ENCODE data around the gene UMODL1.

UMODL1 gene, protein sequence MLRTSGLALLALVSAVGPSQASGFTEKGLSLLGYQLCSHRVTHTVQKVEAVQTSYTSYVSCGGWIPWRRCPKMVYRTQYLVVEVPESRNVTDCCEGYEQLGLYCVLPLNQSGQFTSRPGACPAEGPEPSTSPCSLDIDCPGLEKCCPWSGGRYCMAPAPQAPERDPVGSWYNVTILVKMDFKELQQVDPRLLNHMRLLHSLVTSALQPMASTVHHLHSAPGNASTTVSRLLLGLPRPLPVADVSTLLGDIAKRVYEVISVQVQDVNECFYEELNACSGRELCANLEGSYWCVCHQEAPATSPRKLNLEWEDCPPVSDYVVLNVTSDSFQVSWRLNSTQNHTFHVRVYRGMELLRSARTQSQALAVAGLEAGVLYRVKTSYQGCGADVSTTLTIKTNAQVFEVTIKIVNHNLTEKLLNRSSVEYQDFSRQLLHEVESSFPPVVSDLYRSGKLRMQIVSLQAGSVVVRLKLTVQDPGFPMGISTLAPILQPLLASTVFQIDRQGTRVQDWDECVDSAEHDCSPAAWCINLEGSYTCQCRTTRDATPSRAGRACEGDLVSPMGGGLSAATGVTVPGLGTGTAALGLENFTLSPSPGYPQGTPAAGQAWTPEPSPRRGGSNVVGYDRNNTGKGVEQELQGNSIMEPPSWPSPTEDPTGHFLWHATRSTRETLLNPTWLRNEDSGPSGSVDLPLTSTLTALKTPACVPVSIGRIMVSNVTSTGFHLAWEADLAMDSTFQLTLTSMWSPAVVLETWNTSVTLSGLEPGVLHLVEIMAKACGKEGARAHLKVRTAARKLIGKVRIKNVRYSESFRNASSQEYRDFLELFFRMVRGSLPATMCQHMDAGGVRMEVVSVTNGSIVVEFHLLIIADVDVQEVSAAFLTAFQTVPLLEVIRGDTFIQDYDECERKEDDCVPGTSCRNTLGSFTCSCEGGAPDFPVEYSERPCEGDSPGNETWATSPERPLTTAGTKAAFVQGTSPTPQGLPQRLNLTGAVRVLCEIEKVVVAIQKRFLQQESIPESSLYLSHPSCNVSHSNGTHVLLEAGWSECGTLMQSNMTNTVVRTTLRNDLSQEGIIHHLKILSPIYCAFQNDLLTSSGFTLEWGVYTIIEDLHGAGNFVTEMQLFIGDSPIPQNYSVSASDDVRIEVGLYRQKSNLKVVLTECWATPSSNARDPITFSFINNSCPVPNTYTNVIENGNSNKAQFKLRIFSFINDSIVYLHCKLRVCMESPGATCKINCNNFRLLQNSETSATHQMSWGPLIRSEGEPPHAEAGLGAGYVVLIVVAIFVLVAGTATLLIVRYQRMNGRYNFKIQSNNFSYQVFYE

DNA sequence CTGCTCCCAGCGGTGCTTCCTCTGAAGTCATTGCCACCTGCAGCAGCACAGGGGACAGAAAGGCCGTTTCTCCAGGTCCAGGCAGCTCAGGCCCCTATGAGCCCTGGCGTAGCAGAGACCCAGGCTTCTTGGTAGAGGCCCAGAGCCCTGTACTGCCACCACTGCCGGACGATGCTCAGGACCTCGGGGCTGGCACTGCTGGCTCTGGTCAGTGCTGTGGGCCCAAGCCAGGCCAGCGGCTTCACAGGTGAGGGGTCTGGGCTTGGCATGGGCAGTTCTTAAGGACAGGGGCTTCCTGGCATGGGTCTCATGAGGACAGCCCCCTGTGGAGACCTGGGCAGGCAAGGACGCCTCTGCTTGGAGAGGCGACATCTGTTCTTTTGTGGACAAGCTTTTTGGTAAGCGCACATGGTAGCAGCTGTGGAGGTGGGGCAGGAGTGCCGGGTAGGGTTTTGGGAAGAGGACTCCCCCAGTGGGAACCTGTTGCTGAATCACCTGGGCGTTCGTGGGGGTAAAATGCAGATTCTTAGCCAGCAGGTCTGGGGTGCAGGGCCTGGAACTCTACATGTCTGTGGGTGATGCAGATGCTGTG is at the start of gene UMODL1:
Gene UMODL1 (plus strand): TSS at position 172 of the 592 bp plus-strand sequence. CDS start 0 bp downstream, at position 172.
- no peak for DNase-seq (ENCODE audit: low read depth, low spot score)

DNA sequence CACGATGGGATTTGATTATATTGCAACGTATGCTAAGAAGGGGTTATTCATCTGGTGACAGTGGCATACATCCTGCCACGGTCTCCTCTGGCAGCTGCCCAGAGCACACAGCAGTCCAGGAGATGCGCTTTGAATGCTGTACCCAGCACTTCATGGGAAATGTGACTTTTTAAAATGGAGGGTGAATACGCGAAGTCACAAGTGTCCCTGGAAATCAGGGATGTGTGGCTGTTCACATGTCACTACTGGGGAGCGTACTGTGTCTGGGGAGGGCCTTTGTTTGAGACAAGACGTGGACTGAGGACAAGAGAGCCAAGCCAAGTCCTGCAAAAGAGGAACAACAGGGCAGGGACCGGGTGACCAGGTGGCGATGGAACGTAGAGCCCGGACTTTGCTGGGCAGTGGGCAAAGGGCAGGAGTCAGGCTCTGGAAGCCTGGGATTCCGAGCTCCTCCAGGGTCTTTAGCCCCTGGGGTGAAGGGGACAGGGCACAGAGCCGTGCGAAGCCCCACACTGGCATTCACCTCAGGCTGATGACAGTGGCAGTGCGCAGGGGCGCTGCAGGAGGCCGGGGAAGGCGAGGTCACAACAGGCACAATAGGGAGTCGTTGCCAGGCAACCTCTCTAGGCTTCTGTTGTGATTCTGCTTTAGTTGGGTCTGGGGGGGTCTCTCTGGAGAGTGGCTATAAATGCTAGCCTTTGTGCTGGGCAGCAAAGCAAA is 49.6 kb upstream of the UMODL1 start:
- no peak for DNase-seq (ENCODE audit: low read depth, low spot score)

DNA sequence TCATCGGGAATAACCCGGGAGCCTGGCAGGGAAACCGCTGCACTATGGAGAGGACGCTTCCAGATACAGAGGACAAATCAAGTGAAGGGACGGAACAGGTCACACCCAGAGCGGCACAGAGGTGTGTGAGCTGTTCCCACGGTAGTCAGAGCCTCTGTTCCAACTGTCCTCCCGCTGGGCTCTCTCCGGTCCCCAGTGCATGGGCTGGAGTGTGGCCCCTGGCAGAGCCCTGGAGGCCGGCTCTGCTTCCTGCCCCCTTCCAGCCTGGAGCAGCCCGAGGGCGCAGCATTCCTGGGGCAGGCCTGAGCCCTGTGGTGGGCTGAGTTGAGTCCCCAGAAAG is 49.1 kb upstream of the UMODL1 start:
- no peak for DNase-seq (ENCODE audit: low read depth, low spot score)

DNA sequence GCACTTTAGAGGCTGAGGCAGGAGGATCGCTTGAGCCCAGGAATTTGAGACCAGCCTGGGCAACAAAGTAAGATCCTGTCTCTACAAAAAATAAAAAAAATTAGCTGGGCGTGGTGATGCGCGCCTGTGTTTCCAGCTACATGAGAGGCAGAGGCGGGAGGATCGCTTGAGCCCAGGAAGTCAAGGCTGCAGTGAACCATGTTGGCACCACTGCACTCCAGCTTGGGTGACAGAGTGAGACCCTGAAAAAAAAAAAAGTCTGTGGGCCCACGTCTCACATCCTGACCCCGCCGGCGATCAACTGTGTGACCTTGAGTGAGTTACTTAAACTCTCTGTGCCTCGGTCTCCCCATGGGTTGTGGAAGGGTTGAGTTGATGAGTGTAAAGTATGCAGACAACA is 48.2 kb upstream of the UMODL1 start:
- no peak for DNase-seq (ENCODE audit: low read depth, low spot score)

DNA sequence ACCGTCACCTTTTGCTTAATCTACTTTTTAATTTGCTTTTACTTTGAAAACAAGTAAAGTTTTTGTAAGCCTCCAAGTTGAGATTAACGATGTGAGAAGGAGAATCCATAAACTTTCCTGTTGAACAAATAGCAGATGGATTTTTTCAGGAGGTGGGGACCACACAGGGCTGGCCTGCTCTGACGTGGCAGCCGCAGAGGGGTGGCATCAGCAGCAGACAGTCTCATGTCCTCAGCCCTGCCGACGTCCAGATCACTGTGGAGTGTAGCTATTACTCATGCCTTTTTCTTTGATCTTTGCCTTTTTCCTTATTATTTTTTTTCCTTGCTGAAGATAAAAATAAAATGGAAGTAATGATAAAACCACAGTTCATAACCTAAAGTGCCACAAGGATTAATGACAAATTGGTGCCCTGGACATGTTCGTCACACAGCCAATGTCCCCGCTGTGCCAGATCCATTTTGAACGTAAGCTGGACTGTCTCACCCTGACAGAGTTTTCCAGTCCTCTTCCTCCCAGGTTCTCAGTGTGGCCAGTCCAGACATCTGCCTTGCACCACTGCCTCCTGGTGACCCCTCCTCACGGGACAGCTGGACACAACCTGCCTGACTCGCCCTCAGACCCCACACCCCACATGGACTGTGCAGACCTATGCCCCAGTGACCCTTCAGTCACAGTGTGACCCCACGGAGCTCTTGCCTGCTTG is 45.6 kb upstream of the UMODL1 start:
- DNase-seq (ENCODE audit: low read depth, low spot score) = no peak

DNA sequence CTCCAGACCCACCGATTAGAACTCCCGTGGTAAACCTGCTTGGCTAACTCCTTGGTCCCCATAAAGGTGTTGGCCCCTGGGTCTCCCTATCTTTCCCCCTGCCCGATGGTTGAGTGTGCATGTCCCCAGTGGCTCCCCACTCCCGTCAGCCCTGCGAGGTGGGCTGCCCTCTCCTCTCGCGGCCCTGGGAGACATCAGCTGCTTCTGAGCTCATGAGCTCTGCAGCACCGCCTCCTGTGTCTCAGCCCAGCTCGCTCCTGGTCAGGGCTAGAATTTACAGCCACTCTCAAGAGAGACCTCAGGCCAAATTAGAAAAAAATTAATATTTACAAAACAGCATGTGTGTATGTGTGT is 45.1 kb upstream of the UMODL1 start:
- no peak for DNase-seq (ENCODE audit: low read depth, low spot score)

DNA sequence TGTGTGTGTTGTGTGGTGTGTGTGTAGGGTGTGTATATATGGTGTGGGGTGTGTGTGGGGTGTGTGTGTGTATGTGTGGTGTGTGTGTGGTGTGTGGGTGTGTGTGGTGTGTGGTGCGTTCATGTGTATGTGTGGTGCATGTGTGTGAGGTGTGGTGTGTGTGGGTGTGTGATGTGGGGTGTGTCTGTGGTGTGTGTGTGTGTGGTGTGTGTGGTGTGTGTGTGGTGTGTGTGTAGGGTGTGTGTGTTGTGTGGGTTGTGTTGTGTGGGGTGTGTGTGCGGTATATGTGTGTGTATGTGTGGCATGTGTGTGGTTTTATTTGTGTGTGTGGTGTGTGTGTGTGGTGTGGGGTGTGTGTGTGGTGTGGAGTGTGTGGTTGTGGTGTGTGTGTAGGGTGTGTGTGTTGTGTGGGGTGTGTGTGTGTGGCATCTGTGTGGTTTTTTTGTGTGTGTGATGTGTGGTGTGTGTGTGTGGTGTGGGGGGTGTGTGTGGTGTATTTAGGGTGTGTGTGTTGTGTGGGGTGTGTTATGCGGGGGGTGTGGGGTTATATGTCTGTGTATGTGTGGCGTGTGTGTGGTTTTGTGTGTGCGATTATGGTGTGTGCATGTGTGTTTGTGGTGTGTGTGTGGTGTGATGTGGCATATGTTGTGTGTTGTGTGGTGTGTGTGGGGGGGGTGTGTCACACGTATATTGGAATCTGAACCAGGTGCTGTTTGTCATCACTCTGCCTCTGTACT is 43.9 kb upstream of the UMODL1 start:
- DNase-seq (ENCODE audit: low read depth, low spot score) = no peak

DNA sequence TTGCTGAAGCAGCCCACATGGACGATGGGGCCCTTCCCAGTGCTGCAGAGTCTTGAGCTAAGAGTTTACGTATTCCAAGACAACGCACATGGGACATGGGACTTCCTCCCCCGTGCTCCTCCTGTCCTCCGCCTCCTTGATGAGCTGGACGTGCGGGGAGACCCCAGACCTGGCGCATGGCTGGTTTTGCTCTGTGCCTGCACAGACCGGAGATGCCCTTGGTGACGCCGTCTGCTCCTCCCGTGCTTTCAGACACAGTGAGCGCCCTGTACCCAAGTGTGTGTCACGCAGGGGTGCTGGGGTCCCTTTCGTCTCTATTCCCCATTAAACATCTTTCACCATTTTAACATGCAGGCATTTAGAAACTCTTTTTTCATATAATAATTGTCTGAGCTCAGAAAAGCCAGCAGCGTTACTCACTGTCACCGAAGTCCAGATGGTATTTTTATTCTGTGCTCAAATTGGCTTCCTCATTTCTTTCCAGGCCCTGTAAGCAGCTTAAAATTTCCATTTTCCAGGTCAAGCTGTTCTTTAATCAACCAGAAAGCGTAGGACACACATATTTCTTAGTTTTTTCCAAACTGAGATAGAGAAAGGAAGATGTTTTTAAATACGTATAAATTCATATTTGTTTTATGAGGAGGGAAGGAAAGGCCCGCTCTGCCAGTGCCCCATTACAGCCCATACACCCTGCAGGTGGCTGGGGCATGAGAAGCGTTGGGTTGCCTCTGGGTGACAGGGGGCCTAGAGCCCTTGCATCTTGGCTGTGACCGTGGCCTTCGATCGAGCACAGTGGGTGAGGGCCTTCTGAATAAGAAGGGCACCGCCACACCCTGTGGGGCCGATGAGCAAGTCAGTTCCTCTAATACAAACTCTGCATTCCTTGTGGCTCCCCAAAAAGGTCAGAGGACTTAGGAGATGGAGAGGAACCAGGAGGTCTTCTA is 43.0 kb upstream of the UMODL1 start:
- DNase-seq (ENCODE audit: low read depth, low spot score) = no peak

DNA sequence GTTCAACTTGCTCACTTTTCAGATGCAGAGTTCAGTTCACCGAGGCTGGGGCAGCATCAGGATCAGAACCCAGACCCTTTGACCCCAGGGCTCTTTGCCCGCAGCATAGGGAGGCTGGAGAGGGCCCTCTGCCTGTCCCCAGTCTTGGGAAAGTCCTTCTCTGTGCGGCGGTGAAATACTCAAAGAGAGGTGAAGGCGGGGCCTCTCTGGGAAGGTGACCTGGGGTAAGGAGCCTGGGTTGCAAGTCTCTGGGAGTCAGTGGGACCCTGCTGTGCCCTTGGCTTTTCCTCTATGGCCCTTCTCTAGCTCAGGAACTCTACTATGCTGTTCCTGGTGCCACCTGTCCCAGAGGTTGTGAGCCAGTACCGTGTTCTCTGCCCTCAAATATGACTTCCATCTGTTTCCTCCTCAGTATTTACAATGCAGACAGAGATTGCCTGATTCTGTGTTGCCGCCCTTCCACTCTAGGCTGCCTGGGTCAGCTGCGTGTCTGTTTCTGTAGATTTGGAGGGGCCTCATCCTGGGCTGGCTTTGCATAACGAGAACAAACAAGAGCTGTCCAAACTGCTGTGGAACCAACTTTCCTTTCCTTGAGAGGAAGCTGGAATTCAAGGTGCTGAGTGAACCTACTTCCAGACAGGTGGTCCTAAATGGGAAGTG is 42.2 kb upstream of the UMODL1 start:
- DNase-seq (ENCODE audit: low read depth, low spot score) = no peak

DNA sequence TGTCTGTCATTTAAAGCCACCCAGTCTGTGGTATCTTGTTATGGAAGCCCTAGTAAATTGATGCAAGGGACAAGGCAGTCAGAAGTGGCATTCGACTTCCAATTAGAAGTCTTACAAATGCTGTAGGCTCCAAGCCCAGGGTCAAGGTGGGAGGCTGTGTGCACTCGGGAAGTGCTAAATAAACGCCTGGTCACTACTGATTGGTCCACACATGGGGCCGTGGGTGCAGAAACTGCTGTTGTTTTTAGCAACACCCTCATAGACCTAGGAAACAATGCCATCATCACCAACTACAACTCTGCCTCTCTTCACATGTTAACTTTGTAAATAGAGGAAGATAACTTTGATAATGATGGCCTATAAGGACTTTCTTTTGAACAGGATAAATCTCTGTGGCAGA is 40.8 kb upstream of the UMODL1 start:
- DNase-seq (ENCODE audit: low read depth, low spot score) = no peak

DNA sequence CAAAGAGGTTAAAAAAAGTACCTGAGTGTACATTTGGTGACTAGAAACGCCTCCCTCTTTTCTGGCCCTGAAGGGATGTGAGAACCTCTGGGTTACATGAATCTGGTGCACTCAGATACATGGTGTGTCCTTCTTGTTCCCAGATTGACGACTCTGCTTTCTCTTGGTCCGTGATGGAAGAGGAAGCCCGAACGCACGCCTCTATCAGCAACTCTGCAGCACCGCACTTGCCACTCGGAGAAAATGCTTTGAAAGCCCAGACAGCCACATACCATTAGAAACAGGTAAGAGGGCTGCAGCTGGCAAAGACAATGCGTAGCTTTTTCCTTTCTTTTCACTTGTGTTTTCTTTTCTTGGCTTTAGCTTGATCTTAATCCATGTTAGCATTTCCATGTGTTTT is 39.9 kb upstream of the UMODL1 start:
- no peak for DNase-seq (ENCODE audit: low read depth, low spot score)

DNA sequence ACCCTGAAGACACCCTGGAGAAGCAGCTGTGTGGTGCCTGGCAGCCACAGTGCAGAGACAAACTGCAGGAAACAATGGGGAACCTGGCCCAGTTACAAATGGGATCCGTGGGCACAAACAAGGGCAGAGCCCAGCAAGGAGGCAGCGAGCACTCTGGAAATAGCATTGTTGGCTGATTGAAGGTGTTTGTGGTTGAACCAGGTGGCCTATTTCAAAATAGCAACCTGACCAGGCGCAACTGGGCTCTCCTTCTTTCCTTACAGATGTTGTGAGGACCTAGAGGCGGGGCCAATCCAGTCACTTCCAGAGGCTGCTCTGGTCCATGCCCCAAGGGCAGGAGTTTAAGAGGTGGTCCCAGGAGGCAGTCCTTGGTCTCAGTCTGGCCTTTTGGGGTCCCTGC is 39.3 kb upstream of the UMODL1 start:
- DNase-seq (ENCODE audit: low read depth, low spot score) = no peak

DNA sequence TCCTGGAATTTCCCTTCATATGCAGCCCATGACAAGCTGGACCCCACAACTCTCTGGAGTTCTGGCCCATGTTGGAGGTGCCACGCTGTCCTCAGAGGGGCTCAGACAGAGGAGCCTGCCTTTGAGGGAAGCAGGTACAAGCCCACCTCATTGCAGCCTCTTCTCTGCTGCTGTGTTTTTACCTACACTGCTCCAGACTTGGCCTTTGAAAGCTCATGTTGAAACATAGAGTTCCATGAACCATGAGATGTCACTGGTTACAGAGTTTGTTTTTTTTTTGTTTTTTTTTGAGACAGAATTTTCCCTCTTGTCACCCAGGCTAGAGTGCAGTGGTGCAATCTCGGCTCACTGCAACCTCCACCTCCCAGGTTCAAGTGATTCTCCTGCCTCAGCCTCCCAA is 38.9 kb upstream of the UMODL1 start:
- no peak for DNase-seq (ENCODE audit: low read depth, low spot score)

DNA sequence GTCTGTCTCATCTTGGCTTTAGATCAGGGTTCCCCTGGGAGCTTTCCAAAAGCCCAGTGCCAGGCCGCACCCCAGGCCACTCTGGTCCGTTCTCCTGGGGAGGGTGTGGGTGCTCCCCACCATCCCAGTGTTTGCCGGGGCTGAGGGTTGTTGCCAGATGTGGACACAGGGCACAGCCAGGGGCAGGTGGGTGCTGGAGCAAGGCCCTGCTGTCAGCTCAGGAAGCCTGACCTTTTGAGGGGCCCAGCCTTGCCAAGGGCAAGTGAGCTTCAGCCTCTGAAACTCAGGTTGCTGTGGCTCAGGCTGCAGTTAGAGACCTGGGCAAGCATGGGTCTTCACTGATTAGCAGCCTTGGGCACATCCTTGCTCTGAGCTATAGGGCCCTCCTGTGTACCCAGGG is 38.1 kb upstream of the UMODL1 start:
- DNase-seq (ENCODE audit: low read depth, low spot score) = no peak

DNA sequence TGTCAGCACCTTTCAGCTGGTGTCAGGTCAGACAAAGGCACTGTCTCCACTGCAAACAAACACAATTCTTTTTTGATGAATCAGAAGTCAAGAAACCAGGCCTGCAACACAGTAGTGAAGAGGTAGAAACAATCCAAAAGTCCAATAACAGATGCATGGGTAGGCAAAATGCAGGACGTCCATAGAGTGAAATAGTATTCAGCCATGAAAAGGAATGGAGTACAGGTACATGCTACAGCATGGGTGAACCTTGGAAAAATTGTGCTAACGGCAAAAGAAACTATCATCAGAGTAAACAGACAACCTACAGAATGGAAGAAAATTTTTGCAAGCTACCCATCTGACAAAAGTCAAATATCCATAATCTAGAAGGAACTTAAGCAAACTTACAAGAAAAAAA is 34.8 kb upstream of the UMODL1 start:
- no peak for DNase-seq (ENCODE audit: low read depth, low spot score)

DNA sequence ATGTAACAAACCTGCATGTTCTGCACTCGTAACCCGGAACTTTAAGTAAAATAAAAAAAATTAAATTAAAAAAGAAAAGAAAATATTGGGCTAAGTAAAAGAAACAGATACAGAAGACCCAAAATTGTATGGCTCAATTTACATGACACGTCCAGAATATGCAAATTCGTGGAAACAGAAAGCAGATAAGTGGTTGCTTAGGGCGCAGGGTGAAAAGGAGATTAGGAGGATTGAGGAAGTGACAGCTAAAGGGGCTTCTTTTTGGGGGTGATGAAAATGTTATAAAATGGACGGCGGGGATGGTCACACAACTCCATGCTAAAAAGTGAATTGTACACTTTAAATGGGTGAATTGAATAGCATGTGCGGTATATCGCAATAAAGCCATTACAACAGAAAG is 33.6 kb upstream of the UMODL1 start:
- DNase-seq (ENCODE audit: low read depth, low spot score) = no peak

DNA sequence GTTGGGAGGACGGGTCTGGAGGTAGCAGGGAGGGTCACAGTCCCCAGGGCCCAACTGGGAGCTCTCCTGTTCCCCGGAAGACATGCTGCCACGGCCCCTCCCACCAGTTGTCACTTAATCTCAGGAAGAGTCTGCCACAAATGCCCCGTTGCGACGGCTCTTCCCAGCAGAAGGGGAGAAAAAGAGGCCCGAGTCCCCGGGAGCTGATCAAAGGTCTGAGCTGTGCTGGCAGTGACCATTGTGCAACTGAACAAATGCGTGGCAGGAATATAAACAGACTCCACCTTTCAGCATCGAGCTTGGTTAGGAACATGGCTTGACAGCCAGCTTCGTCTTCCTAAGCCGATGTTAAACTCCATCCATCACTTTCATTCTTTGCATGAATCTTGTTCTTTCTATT is 33.2 kb upstream of the UMODL1 start:
- no peak for DNase-seq (ENCODE audit: low read depth, low spot score)

DNA sequence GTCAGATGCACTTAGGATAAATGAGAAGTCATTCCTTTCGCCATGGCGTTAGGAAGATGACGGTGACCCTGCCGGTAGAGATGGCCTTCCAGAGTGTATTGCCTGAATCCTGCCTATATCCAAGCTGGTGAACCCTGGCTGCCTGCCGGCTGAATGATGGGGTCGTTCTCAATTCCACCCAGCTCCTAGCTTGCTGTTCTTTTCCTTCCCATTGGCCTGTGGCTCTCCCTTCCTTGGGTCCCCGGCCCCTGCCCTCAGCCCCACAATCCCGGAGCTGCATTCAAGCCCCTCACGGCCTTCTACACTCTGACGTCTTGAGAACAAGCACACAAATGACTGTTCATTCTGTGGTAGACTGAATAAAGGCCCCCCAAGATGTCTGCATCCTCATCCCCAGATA is 32.7 kb upstream of the UMODL1 start:
- DNase-seq (ENCODE audit: low read depth, low spot score) = no peak
